Ishikawa (cell line): ENCODE data around the gene SCP2D1.

ENCODE experiments used
- CEBPB ChIP-seq: IDR thresholded peaks from 2 replicates; pipeline ENCODE4 v1.6.1; 2012
- EP300 ChIP-seq: IDR thresholded peaks from 2 replicates; pipeline ENCODE4 v1.6.1; 2012; ENCODE audit warnings: borderline replicate concordance
- TCF12 ChIP-seq: IDR thresholded peaks from 2 replicates; pipeline ENCODE4 v1.6.1; 2012; ENCODE audit warnings: low read depth

GRCh38 chr20:18849131-18849530, 35.5 kb downstream of the SCP2D1 start:
- TF ChIP-seq CEBPB, result no peak
- no peak for TF ChIP-seq TCF12
- no peak for TF ChIP-seq EP300
